HepG2 (cell line): Measurements from ENCODE around the gene DKKL1. TPM values are rescaled to one million over a fixed set of nuclear protein-coding genes. Genes with fewer than 3 reads are reported as not detected.

ENCODE experiments used
- ATAC-seq: fragments of 200-7000 bp; cut with Tn5 transposase; 3 replicates; pipeline ENCODE4 v1.9.1; 2020; ENCODE audit warnings: mild to moderate bottlenecking, moderate library complexity
- BruUV-seq: library from RNA; stranded (reverse); fragments of 400-500 nt; replicated peaks from 2 replicates; lab custom pipeline; 2021; lab: Mats Ljungman, UMichigan
- CTCF ChIA-PET: fragments of 300-600 bp; formaldehyde crosslinking; extraction: SDS; loops from one replicate; lab custom pipeline; 2021; ENCODE audit warnings: low total read pairs, inconsistent platforms, low intra/inter-chr PET ratio; lab: Yijun Ruan, JAX
- POLR2A ChIA-PET: fragments of 350-600 bp; sonication (Branson Sonifier 250); formaldehyde crosslinking; loops from one replicate; lab custom pipeline; 2020; ENCODE audit warnings: antibody characterized with exemption, inconsistent platforms; lab: Yijun Ruan, JAX
- DNase-seq: peaks from one replicate; pipeline ENCODE4 v3.0.0-alpha.2; 2015; ENCODE audit warnings: low spot score
- FAIRE-seq: peaks from 3 replicates; lab custom pipeline; 2011; peaks lifted over from hg19 to GRCh38; lab: Jason Lieb, UNC
- H2AFZ ChIP-seq: one replicate; pipeline ENCODE4 v1.6.1; 2011; ENCODE audit warnings: low read length, inconsistent platforms
- H3K27ac ChIP-seq: fragments of 300-600 bp; 3 replicates; pipeline ENCODE4 v1.8.0; 2011; ENCODE audit warnings: mixed run types, mild to moderate bottlenecking, mixed read lengths, low read length, inconsistent platforms; ENCODE audit not compliant: insufficient read depth; ENCODE audit errors: extremely low read length
- H3K27me3 ChIP-seq, 2 experiments: fragments of 200-600 bp in 1 of 2; 2 replicates in 1 of 2; 3 replicates in 1 of 2; pipeline versions ENCODE4 v1.6.0 to v1.8.0; 2011; ENCODE audit warnings: low read length in 2 of 2, mild to moderate bottlenecking in 2 of 2, moderate library complexity in 2 of 2, inconsistent platforms in 1 of 2; ENCODE audit not compliant: insufficient read depth in 2 of 2, control insufficient read depth in 1 of 2
- H3K36me3 ChIP-seq, 2 experiments: fragments of 200-600 bp in 1 of 2; replicated peaks in 1 of 2; 2 replicates in 1 of 2; 3 replicates in 1 of 2; pipeline versions ENCODE4 v1.5.1 to v1.8.0; 2011; ENCODE audit warnings: low read length in 2 of 2, inconsistent platforms in 1 of 2; ENCODE audit not compliant: insufficient read depth in 2 of 2, control insufficient read depth in 1 of 2
- H3K4me1 ChIP-seq: 2 replicates; pipeline ENCODE4 v1.5.1; 2012; ENCODE audit warnings: low read length, inconsistent platforms; ENCODE audit not compliant: insufficient read depth
- H3K4me2 ChIP-seq: 2 replicates; pipeline ENCODE4 v1.6.0; 2011; ENCODE audit warnings: low read depth, low read length, inconsistent platforms
- H3K4me3 ChIP-seq, 3 experiments: fragments of 200-600 bp in 1 of 3; sonication (generic), shearing (Covaris generic) in 1 of 3; replicated peaks in 1 of 3; 2 replicates each; pipeline ENCODE4 v1.5.1; 2011 to 2016; ENCODE audit warnings: low read length in 3 of 3, inconsistent platforms in 2 of 3, low read depth in 2 of 3, mild to moderate bottlenecking in 2 of 3, control low read depth in 1 of 3, mixed read lengths in 1 of 3; ENCODE audit not compliant: insufficient read depth in 1 of 3
- H3K79me2 ChIP-seq: one replicate; pipeline ENCODE4 v1.6.1; 2011; ENCODE audit warnings: low read length, inconsistent platforms; ENCODE audit not compliant: insufficient read depth
- H3K9ac ChIP-seq: 2 replicates; pipeline ENCODE4 v1.6.0; 2011; ENCODE audit warnings: mild to moderate bottlenecking, low read depth, low read length, inconsistent platforms; ENCODE audit not compliant: insufficient read depth
- H3K9me3 ChIP-seq: 2 replicates; pipeline ENCODE4 v1.5.1; 2012; ENCODE audit warnings: mild to moderate bottlenecking, low read length
- H4K20me1 ChIP-seq: 2 replicates; pipeline ENCODE4 v1.6.0; 2011; ENCODE audit warnings: inconsistent platforms, mild to moderate bottlenecking, low read length, moderate library complexity; ENCODE audit not compliant: insufficient read depth
- ISX ChIP-seq: sonication (generic); formaldehyde crosslinking; conservative IDR thresholded peaks from 2 replicates; pipeline ENCODE4 v1.5.0; 2020; ENCODE audit warnings: missing genetic modification reagents
- ZNF580 ChIP-seq: IDR thresholded peaks from 2 replicates; pipeline ENCODE4 v1.6.1; 2016; ENCODE audit warnings: low read depth, borderline replicate concordance
- ZNF768 ChIP-seq: sonication (generic); formaldehyde crosslinking; IDR thresholded peaks from 2 replicates; pipeline ENCODE4 v1.4.0; 2020; ENCODE audit warnings: missing genetic modification reagents
- ZNF770 ChIP-seq: sonication (generic); formaldehyde crosslinking; IDR thresholded peaks from 2 replicates; pipeline ENCODE4 v1.5.0; 2020; ENCODE audit warnings: mild to moderate bottlenecking, missing genetic modification reagents
- WGBS: methylation state at CpG from one replicate; pipeline ENCODE4 v1.1.6; 2017; ENCODE audit warnings: low lambda C conversion rate; 5-methylcytosine and 5-hydroxymethylcytosine counted together
- in situ Hi-C: cut with HindIII; loops from 2 replicates; pipeline ENCODE4 v1.10.0; 2017; ENCODE audit warnings: low pct_unique_long_range_greater_than_20kb; ENCODE audit not compliant: extremely low pct_ligation_motif_present
- intact Hi-C: fragments of 100-400 bp; cut with micrococcal nuclease; formaldehyde crosslinking; loops from one replicate; pipeline ENCODE4 v1.10.0; 2022; ENCODE audit not compliant: unreplicated experiment
- polyA plus RNA-seq, 8 experiments: library from polyadenylated mRNA; depleted of rRNA in 3 of 8; stranded (reverse) in 7 of 8; unstranded in 1 of 8; fragments of >200 nt; fragmentation: Illumina TruSeq in 4 of 8; extraction: Trizol in 4 of 8; gene quantifications; 2 replicates each; pipeline versions ENCODE4 v1.2.1 to v1.2.3, GENCODE V29; 2011 to 2016; ENCODE audit warnings: low read depth in 4 of 8, missing spikeins in 1 of 8, mixed read lengths in 1 of 8; ENCODE audit not compliant: insufficient read depth in 1 of 8
- total RNA-seq, 5 experiments: library from RNA; depleted of rRNA; stranded (reverse); fragments of >200 nt; fragmentation: Illumina TruSeq; extraction: Trizol; gene quantifications; 2 replicates each; pipeline ENCODE4 v1.2.3, GENCODE V29; 2016; ENCODE audit warnings: low read depth in 1 of 5

The DKKL1 gene
- total and polyA plus RNA-seq, 2 of the 13 experiments (the other 11 are each of a cell fraction or from before 2014, with no cell fraction given) = 0.30 to 0.31 TPM

GRCh38 chr19:49337267-49338022 is 26.2 kb upstream of the DKKL1 start:
- H3K9ac ChIP-seq = no peak overlapping the region
- no peak overlapping the region for H3K4me3 ChIP-seq
- in situ Hi-C loops (no loop called here), intact Hi-C loops (no loop called here)
- H3K4me2 ChIP-seq = no peak overlapping the region
- no peak overlapping the region for H3K27ac ChIP-seq
- WGBS = 57% methylated on average over 10 of the region's 19 CpGs
- no peaks in the 10 kb centered on the region for H3K79me2 ChIP-seq
- POLR2A ChIA-PET = no interaction called here
- H4K20me1 ChIP-seq = no peaks in the 10 kb centered on the region
- TF ChIP-seq ZNF580 (CRISPR knock-in tag) = no peak
- peak; percentile 71; the same call in 1 of the 2 replicates for TF ChIP-seq ZNF768 (CRISPR knock-in tag)
- TF ChIP-seq ISX (CRISPR knock-in tag) = no peak
- TF ChIP-seq ZNF770 (CRISPR knock-in tag) = 0 out of 2 replicates have a peak, but pooled peaks have one; percentile 33
- FAIRE-seq = no peak
- no peak for DNase-seq
- CTCF ChIA-PET = no interaction called here
- no peaks in the 10 kb centered on the region for H3K9me3 ChIP-seq
- H3K27me3 ChIP-seq = no peaks in the 10 kb centered on the region
- no peak for ATAC-seq
- H3K36me3 ChIP-seq = no peaks in the 10 kb centered on the region
- H3K4me1 ChIP-seq = peaks cover 24% of the 10 kb centered on the region
- no peak overlapping the region for H2AFZ ChIP-seq
- BruUV-seq = no TSS peak
